ENCODE measurements around the gene HOXC10.

GRCh38 chr12:54037360-54038283 lies 52.7 kb downstream of the HOXC10 start:
- TF ChIP-seq, protein P1, sequence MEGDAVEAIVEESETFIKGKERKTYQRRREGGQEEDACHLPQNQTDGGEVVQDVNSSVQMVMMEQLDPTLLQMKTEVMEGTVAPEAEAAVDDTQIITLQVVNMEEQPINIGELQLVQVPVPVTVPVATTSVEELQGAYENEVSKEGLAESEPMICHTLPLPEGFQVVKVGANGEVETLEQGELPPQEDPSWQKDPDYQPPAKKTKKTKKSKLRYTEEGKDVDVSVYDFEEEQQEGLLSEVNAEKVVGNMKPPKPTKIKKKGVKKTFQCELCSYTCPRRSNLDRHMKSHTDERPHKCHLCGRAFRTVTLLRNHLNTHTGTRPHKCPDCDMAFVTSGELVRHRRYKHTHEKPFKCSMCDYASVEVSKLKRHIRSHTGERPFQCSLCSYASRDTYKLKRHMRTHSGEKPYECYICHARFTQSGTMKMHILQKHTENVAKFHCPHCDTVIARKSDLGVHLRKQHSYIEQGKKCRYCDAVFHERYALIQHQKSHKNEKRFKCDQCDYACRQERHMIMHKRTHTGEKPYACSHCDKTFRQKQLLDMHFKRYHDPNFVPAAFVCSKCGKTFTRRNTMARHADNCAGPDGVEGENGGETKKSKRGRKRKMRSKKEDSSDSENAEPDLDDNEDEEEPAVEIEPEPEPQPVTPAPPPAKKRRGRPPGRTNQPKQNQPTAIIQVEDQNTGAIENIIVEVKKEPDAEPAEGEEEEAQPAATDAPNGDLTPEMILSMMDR (IDR thresholded peaks at IDR 0.05), result no peak
- TF ChIP-seq EZH2 (IDR thresholded peaks at IDR 0.05; ENCODE audit: borderline replicate concordance, insufficient read depth, low read depth, low read length, poor library complexity, severe bottlenecking), result no peak
